Smooth muscle cell (in vitro differentiated cells): ENCODE results near the gene BOK. TPM values are rescaled to one million over a fixed set of nuclear protein-coding genes. Genes with fewer than 3 reads are reported as not detected.

Experiments
- DNase-seq: peaks from one replicate; lab custom pipeline; 2025; ENCODE audit not compliant: unreplicated experiment; lab: John Stamatoyannopoulos, UW
- H2AFZ ChIP-seq: fragments of 200-600 bp; sonication (generic); 2 replicates; pipeline ENCODE4 v1.6.0; 2016; ENCODE audit warnings: antibody characterized with exemption, low read depth, mild to moderate bottlenecking
- H3F3A ChIP-seq: fragments of 200-600 bp; sonication (generic); 2 replicates; pipeline ENCODE4 v1.6.0; 2017; ENCODE audit warnings: antibody characterized with exemption, low read depth
- H3K27ac ChIP-seq: fragments of 200-600 bp; sonication (generic); 2 replicates; pipeline ENCODE4 v1.5.1; 2016; ENCODE audit warnings: low read depth, mild to moderate bottlenecking
- H3K27me3 ChIP-seq: fragments of 200-600 bp; sonication (generic); 2 replicates; pipeline ENCODE4 v1.6.1; 2016; ENCODE audit warnings: low read depth, mild to moderate bottlenecking
- H3K36me3 ChIP-seq: fragments of 200-600 bp; sonication (generic); 2 replicates; pipeline ENCODE4 v1.5.1; 2016; ENCODE audit warnings: low read depth
- H3K4me1 ChIP-seq: fragments of 200-600 bp; sonication (generic); 2 replicates; pipeline ENCODE4 v1.5.1; 2016; ENCODE audit warnings: low read depth
- H3K4me2 ChIP-seq: fragments of 200-600 bp; sonication (generic); 2 replicates; pipeline ENCODE4 v1.6.0; 2016; ENCODE audit warnings: mild to moderate bottlenecking
- H3K4me3 ChIP-seq: fragments of 200-600 bp; sonication (generic); 2 replicates; pipeline ENCODE4 v1.5.1; 2016; ENCODE audit warnings: mild to moderate bottlenecking
- H3K79me2 ChIP-seq: fragments of 200-600 bp; sonication (generic); 2 replicates; pipeline ENCODE4 v1.6.0; 2016; ENCODE audit warnings: low read depth, mild to moderate bottlenecking
- H3K9ac ChIP-seq: fragments of 200-600 bp; sonication (generic); 2 replicates; pipeline ENCODE4 v1.6.0; 2016; ENCODE audit warnings: low read depth
- H3K9me3 ChIP-seq: fragments of 200-600 bp; sonication (generic); replicated peaks from 2 replicates; pipeline ENCODE4 v1.5.1; 2016; ENCODE audit warnings: low read depth
- H4K20me1 ChIP-seq: fragments of 200-600 bp; sonication (generic); 2 replicates; pipeline ENCODE4 v1.6.0; 2016; ENCODE audit warnings: low read depth
- CTCF ChIP-seq: fragments of 200-600 bp; sonication (generic); IDR thresholded peaks from 2 replicates; pipeline ENCODE4 v1.5.1; 2017; ENCODE audit warnings: borderline replicate concordance, mild to moderate bottlenecking, antibody characterized with exemption; ENCODE audit not compliant: insufficient read depth, poor library complexity, severe bottlenecking
- WGBS: methylation state at CpG from one replicate; pipeline ENCODE4 v1.1.7; 2016; ENCODE audit warnings: low lambda C conversion rate; 5-methylcytosine and 5-hydroxymethylcytosine counted together
- polyA plus RNA-seq: library from polyadenylated mRNA; unstranded; fragments of >200 nt; fragmentation: Nextera tagmentation; extraction: Ambion mirVana; gene quantifications from 2 replicates; pipeline ENCODE4 v1.2.1, GENCODE V29; 2016
- total RNA-seq: library from RNA; depleted of rRNA; stranded (reverse); fragments of >200 nt; gene quantifications from 2 replicates; pipeline ENCODE4 v1.2.3, GENCODE V29; 2014

BOK gene
- total and polyA plus RNA-seq, 2 experiments from 2014 or later: 34.9 to 40.8 TPM

GRCh38 chr2:241601841-241602240, 43.3 kb downstream of the BOK start:
- WGBS: over 99% methylated on average over 11 of the region's 13 CpGs
- no peak overlapping the region for H3K9ac ChIP-seq
- no peak for DNase-seq
- H3K79me2 ChIP-seq: no peaks in the 10 kb centered on the region
- no peaks in the 10 kb centered on the region for H3K36me3 ChIP-seq
- no peak overlapping the region for H3K4me3 ChIP-seq
- no peaks in the 10 kb centered on the region for H3K9me3 ChIP-seq
- H3F3A ChIP-seq: no peaks in the 10 kb centered on the region
- TF ChIP-seq CTCF: no peak
- H3K27me3 ChIP-seq: no peaks in the 10 kb centered on the region
- H2AFZ ChIP-seq: no peak overlapping the region
- H3K4me2 ChIP-seq: no peak overlapping the region
- no peak overlapping the region for H3K27ac ChIP-seq
- no peaks in the 10 kb centered on the region for H3K4me1 ChIP-seq
- peaks cover 12% of the 10 kb centered on the region for H4K20me1 ChIP-seq

- no peaks in the 10 kb centered on the region for H3K79me2 ChIP-seq
- H4K20me1 ChIP-seq: peaks cover 12% of the 10 kb centered on the region
- WGBS: 98% methylated on average over 17 of the region's 17 CpGs
- no peaks in the 10 kb centered on the region for H3K36me3 ChIP-seq
- no peaks in the 10 kb centered on the region for H3K27me3 ChIP-seq
- H3K4me1 ChIP-seq: no peaks in the 10 kb centered on the region
- DNase-seq: no peak
- no peak overlapping the region for H3K27ac ChIP-seq
- H3K4me3 ChIP-seq: no peak overlapping the region
- H3F3A ChIP-seq: no peaks in the 10 kb centered on the region
- no peak overlapping the region for H3K9ac ChIP-seq
- H3K9me3 ChIP-seq: no peaks in the 10 kb centered on the region
- no peak for TF ChIP-seq CTCF
- H2AFZ ChIP-seq: no peak overlapping the region
- no peak overlapping the region for H3K4me2 ChIP-seq
These were observed 44.2 kb downstream of the BOK start for GRCh38 chr2:241602720-241603119.

GRCh38 chr2:241603686-241604085, 45.1 kb downstream of the BOK start:
- DNase-seq: no peak
- WGBS: 55% methylated on average over 5 of the region's 5 CpGs
- Histone ChIP-seq H3K4me1 (no peaks in the 10 kb centered on the region), H3K27me3 (no peaks in the 10 kb centered on the region), H3K79me2 (peaks cover 4% of the 10 kb centered on the region), H3K9ac (no peak overlapping the region), H3K9me3 (no peaks in the 10 kb centered on the region), H2AFZ (no peak overlapping the region), H3K27ac (no peak overlapping the region), H3K36me3 (no peaks in the 10 kb centered on the region), H3K4me2 (no peak overlapping the region), H3F3A (no peaks in the 10 kb centered on the region), H4K20me1 (peaks cover 12% of the 10 kb centered on the region), H3K4me3 (no peak overlapping the region)
- no peak for TF ChIP-seq CTCF

GRCh38 chr2:241606186-241606585, 47.6 kb downstream of the BOK start:
- Histone ChIP-seq H3K4me3 (no peak overlapping the region), H3K27ac (no peak overlapping the region), H4K20me1 (peaks cover 15% of the 10 kb centered on the region), H3K4me2 (no peak overlapping the region), H3F3A (peaks cover 5% of the 10 kb centered on the region), H3K4me1 (peaks cover 5% of the 10 kb centered on the region), H2AFZ (no peak overlapping the region), H3K27me3 (no peaks in the 10 kb centered on the region), H3K79me2 (peaks cover 8% of the 10 kb centered on the region), H3K9ac (no peak overlapping the region), H3K9me3 (no peaks in the 10 kb centered on the region), H3K36me3 (no peaks in the 10 kb centered on the region)
- DNase-seq: no peak
- WGBS: 98% methylated on average over 8 of the region's 8 CpGs
- TF ChIP-seq CTCF: no peak
